SK-N-SH treated with all-trans-retinoic acid at 6 μM for 48 hours (cell line): ENCODE results near the gene ULK4.

ENCODE experiments used
- ATAC-seq: fragments of 200-7000 bp; cut with Tn5 transposase; 3 replicates; pipeline ENCODE4 v1.9.1; 2020; ENCODE audit warnings: mild to moderate bottlenecking, moderate library complexity
- ARNTL ChIP-seq: fragments of 450-650 bp; formaldehyde crosslinking; IDR thresholded peaks from 2 replicates; pipeline ENCODE4 v1.5.0; 2020; ENCODE audit warnings: low read depth, mild to moderate bottlenecking, moderate library complexity, borderline replicate concordance
- BACH2 ChIP-seq: fragments of 250-450 bp; sonication (Bioruptor Pico); IDR thresholded peaks from 2 replicates; pipeline ENCODE4 v1.9.0; 2021; ENCODE audit warnings: mild to moderate bottlenecking, borderline replicate concordance
- CSRNP3 ChIP-seq: fragments of 250-450 bp; sonication (Bioruptor Pico); IDR thresholded peaks from 2 replicates; pipeline ENCODE4 v1.5.1; 2021; ENCODE audit warnings: mild to moderate bottlenecking, moderate library complexity
- ESRRG ChIP-seq: fragments of 250-450 bp; sonication (Bioruptor Pico); IDR thresholded peaks from 2 replicates; pipeline ENCODE4 v1.6.1; 2021; ENCODE audit warnings: mild to moderate bottlenecking
- GLIS3 ChIP-seq: fragments of 250-450 bp; sonication (Bioruptor Pico); IDR thresholded peaks from 2 replicates; pipeline ENCODE4 v1.5.0; 2020; ENCODE audit warnings: mild to moderate bottlenecking, moderate library complexity
- ISL1 ChIP-seq: fragments of 250-450 bp; sonication (Bioruptor Pico); IDR thresholded peaks from 2 replicates; pipeline ENCODE4 v2.1.2; 2022; ENCODE audit warnings: mild to moderate bottlenecking, moderate library complexity
- OSR1 ChIP-seq: fragments of 250-450 bp; sonication (Bioruptor Pico); IDR thresholded peaks from 2 replicates; pipeline ENCODE4 v1.8.0; 2022; ENCODE audit warnings: moderate library complexity, mild to moderate bottlenecking, inconsistent platforms
- POU6F1 ChIP-seq: fragments of 250-450 bp; sonication (Bioruptor Pico); IDR thresholded peaks from 2 replicates; pipeline ENCODE4 v1.8.0; 2021; ENCODE audit warnings: low read depth, mild to moderate bottlenecking, moderate library complexity, borderline replicate concordance
- PPARA ChIP-seq: fragments of 250-450 bp; sonication (Bioruptor Pico); IDR thresholded peaks from 2 replicates; pipeline ENCODE4 v1.5.0; 2020; ENCODE audit warnings: mild to moderate bottlenecking, borderline replicate concordance
- RARB ChIP-seq: fragments of 250-450 bp; sonication (Bioruptor Pico); IDR thresholded peaks from 2 replicates; pipeline ENCODE4 v1.8.0; 2021; ENCODE audit warnings: mild to moderate bottlenecking, moderate library complexity
- SNAI2 ChIP-seq: fragments of 250-450 bp; sonication (Bioruptor Pico); IDR thresholded peaks from 2 replicates; pipeline ENCODE4 v1.5.0; 2020; ENCODE audit warnings: mild to moderate bottlenecking, moderate library complexity
- TCF4 ChIP-seq: fragments of 250-450 bp; sonication (Bioruptor Pico); IDR thresholded peaks from 2 replicates; pipeline ENCODE4 v1.8.0; 2021; ENCODE audit warnings: mild to moderate bottlenecking, moderate library complexity, borderline replicate concordance
- TOX ChIP-seq: fragments of 250-450 bp; sonication (Bioruptor Pico); IDR thresholded peaks from 2 replicates; pipeline ENCODE4 v1.8.0; 2021; ENCODE audit warnings: mild to moderate bottlenecking, moderate library complexity, borderline replicate concordance
- TSHZ2 ChIP-seq: fragments of 250-450 bp; sonication (Bioruptor Pico); IDR thresholded peaks from 2 replicates; pipeline ENCODE4 v1.5.0; 2020; ENCODE audit warnings: mild to moderate bottlenecking, moderate library complexity
- ZC3H10 ChIP-seq: fragments of 250-450 bp; sonication (Bioruptor Pico); IDR thresholded peaks from 2 replicates; pipeline ENCODE4 v1.5.1; 2021; ENCODE audit warnings: mild to moderate bottlenecking, moderate library complexity
- ZFP3 ChIP-seq: fragments of 250-450 bp; sonication (Bioruptor Pico); IDR thresholded peaks from 2 replicates; pipeline ENCODE4 v1.5.0; 2020; ENCODE audit warnings: mild to moderate bottlenecking, moderate library complexity
- ZFP30 ChIP-seq: fragments of 450-650 bp; formaldehyde crosslinking; IDR thresholded peaks from 2 replicates; pipeline ENCODE4 v1.5.0; 2022; ENCODE audit warnings: mild to moderate bottlenecking, moderate library complexity
- ZNF565 ChIP-seq: fragments of 450-650 bp; formaldehyde crosslinking; conservative IDR thresholded peaks from 2 replicates; pipeline ENCODE4 v1.5.0; 2020; ENCODE audit warnings: low read depth, mild to moderate bottlenecking, moderate library complexity
- ZNF70 ChIP-seq: fragments of 450-650 bp; formaldehyde crosslinking; IDR thresholded peaks from 2 replicates; pipeline ENCODE4 v1.5.0; 2020; ENCODE audit warnings: mild to moderate bottlenecking, moderate library complexity
- ZNF8 ChIP-seq: fragments of 450-650 bp; formaldehyde crosslinking; IDR thresholded peaks from 2 replicates; pipeline ENCODE4 v1.5.0; 2020; ENCODE audit warnings: mild to moderate bottlenecking, moderate library complexity
- TF ChIP-seq, protein P1 (sequence below): fragments of 250-450 bp; sonication (Bioruptor Pico); IDR thresholded peaks from 2 replicates; pipeline ENCODE4 v1.8.0; 2020; ENCODE audit warnings: mild to moderate bottlenecking, moderate library complexity, borderline replicate concordance
- TF ChIP-seq, protein P2 (sequence below): fragments of 250-450 bp; sonication (Bioruptor Pico); IDR thresholded peaks from 2 replicates; pipeline ENCODE4 v1.5.1; 2020; ENCODE audit warnings: low read depth, mild to moderate bottlenecking, moderate library complexity

Gene ULK4

GRCh38 chr3:41259449-41260062 lies 702.3 kb downstream of the ULK4 start:
- TF ChIP-seq ESRRG (CRISPR knock-in tag) (no peak), ZNF70 (CRISPR knock-in tag) (no peak), RARB (CRISPR knock-in tag) (no peak), SNAI2 (no peak), ISL1 (no peak), GLIS3 (no peak), ZNF8 (no peak), POU6F1 (no peak), ARNTL (no peak), ZFP3 (CRISPR knock-in tag) (no peak), TSHZ2 (CRISPR knock-in tag) (no peak), ZFP30 (no peak), BACH2 (CRISPR knock-in tag) (no peak), PPARA (CRISPR knock-in tag) (no peak), TOX (CRISPR knock-in tag) (no peak), OSR1 (CRISPR knock-in tag) (no peak)
- TF ChIP-seq, protein P1, sequence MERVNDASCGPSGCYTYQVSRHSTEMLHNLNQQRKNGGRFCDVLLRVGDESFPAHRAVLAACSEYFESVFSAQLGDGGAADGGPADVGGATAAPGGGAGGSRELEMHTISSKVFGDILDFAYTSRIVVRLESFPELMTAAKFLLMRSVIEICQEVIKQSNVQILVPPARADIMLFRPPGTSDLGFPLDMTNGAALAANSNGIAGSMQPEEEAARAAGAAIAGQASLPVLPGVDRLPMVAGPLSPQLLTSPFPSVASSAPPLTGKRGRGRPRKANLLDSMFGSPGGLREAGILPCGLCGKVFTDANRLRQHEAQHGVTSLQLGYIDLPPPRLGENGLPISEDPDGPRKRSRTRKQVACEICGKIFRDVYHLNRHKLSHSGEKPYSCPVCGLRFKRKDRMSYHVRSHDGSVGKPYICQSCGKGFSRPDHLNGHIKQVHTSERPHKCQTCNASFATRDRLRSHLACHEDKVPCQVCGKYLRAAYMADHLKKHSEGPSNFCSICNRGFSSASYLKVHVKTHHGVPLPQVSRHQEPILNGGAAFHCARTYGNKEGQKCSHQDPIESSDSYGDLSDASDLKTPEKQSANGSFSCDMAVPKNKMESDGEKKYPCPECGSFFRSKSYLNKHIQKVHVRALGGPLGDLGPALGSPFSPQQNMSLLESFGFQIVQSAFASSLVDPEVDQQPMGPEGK (CRISPR knock-in tag): no peak
- TF ChIP-seq, all 23 proteins: peak for 0
- no peak for ATAC-seq

- no peak for TF ChIP-seq OSR1 (CRISPR knock-in tag)
- TF ChIP-seq BACH2 (CRISPR knock-in tag): no peak
- TF ChIP-seq TOX (CRISPR knock-in tag): no peak
- no peak for TF ChIP-seq TCF4 (CRISPR knock-in tag)
- no peak for TF ChIP-seq ZNF565
- TF ChIP-seq, protein P2, sequence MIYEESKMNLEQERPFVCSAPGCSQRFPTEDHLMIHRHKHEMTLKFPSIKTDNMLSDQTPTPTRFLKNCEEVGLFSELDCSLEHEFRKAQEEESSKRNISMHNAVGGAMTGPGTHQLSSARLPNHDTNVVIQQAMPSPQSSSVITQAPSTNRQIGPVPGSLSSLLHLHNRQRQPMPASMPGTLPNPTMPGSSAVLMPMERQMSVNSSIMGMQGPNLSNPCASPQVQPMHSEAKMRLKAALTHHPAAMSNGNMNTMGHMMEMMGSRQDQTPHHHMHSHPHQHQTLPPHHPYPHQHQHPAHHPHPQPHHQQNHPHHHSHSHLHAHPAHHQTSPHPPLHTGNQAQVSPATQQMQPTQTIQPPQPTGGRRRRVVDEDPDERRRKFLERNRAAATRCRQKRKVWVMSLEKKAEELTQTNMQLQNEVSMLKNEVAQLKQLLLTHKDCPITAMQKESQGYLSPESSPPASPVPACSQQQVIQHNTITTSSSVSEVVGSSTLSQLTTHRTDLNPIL (CRISPR knock-in tag): no peak
- TF ChIP-seq TSHZ2 (CRISPR knock-in tag): no peak
- no peak for TF ChIP-seq ZNF70 (CRISPR knock-in tag)
- no peak for TF ChIP-seq POU6F1
- no peak for TF ChIP-seq ZC3H10 (CRISPR knock-in tag)
- TF ChIP-seq CSRNP3: no peak
- TF ChIP-seq ESRRG (CRISPR knock-in tag): no peak
- no peak for TF ChIP-seq SNAI2
- no peak for TF ChIP-seq ZFP3 (CRISPR knock-in tag)
- TF ChIP-seq, protein P1 (CRISPR knock-in tag): no peak
- no peak for TF ChIP-seq ZFP30
- no peak for TF ChIP-seq RARB (CRISPR knock-in tag)
- no peak for ATAC-seq
Measured at GRCh38 chr3:41258239-41258800, 703.6 kb downstream of the ULK4 start.
